Measurements from ENCODE around the gene ENAH.

ENAH gene

DNA sequence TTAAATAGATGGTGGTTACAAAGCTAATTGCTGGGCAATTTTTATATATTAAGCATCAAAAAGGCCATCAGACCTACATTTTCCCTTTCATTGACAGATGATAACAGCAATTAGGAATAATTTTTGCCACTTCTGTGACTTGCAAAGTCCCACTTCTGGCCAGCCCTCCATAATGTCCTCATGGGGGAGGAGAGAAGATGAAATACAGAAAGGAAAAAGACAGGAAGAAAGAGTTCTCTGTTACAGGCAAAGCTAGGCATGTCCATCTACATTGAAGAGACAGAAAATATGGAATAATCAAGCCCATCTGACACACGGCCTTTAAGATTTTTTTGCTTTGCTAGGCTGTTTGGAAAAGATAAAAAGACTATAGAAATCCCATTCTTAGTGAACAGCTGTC lies 108.0 kb downstream of the ENAH start:
- Histone ChIP-seq H2AFZ (ENCODE audit: low read depth, low read length, severe bottlenecking) (no peak overlapping the region), H3K9me2 (replicated peaks; ENCODE audit: insufficient read depth, low read length) (no peaks in the 10 kb centered on the region), H3K27me3 (ENCODE audit: low read length) (no peaks in the 10 kb centered on the region), H3K27ac (ENCODE audit: low read depth, low read length) (no peak overlapping the region), H4K20me1 (ENCODE audit: low read depth, low read length) (no peaks in the 10 kb centered on the region), H3K36me3 (ENCODE audit: low read length) (no peaks in the 10 kb centered on the region), H3K79me2 (ENCODE audit: insufficient read depth, low read length) (no peaks in the 10 kb centered on the region), H3F3A (ENCODE audit: insufficient read depth) (no peaks in the 10 kb centered on the region), H3K9me3 (ENCODE audit: insufficient read depth, low read length) (no peaks in the 10 kb centered on the region), H3K4me3 (ENCODE audit: insufficient read depth, low read length, poor library complexity, severe bottlenecking) (no peak overlapping the region), H3K9ac (ENCODE audit: low read length) (no peak overlapping the region), H3K4me2 (ENCODE audit: low read depth, low read length, poor library complexity, severe bottlenecking) (no peak overlapping the region)
- no peak for TF ChIP-seq EZH2phosphoT487 (conservative IDR thresholded peaks at IDR 0.05; ENCODE audit: low read length)
- TF ChIP-seq, protein P1, sequence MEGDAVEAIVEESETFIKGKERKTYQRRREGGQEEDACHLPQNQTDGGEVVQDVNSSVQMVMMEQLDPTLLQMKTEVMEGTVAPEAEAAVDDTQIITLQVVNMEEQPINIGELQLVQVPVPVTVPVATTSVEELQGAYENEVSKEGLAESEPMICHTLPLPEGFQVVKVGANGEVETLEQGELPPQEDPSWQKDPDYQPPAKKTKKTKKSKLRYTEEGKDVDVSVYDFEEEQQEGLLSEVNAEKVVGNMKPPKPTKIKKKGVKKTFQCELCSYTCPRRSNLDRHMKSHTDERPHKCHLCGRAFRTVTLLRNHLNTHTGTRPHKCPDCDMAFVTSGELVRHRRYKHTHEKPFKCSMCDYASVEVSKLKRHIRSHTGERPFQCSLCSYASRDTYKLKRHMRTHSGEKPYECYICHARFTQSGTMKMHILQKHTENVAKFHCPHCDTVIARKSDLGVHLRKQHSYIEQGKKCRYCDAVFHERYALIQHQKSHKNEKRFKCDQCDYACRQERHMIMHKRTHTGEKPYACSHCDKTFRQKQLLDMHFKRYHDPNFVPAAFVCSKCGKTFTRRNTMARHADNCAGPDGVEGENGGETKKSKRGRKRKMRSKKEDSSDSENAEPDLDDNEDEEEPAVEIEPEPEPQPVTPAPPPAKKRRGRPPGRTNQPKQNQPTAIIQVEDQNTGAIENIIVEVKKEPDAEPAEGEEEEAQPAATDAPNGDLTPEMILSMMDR (IDR thresholded peaks at IDR 0.05; ENCODE audit: insufficient read depth, low read length, poor library complexity, severe bottlenecking), result no peak

DNA sequence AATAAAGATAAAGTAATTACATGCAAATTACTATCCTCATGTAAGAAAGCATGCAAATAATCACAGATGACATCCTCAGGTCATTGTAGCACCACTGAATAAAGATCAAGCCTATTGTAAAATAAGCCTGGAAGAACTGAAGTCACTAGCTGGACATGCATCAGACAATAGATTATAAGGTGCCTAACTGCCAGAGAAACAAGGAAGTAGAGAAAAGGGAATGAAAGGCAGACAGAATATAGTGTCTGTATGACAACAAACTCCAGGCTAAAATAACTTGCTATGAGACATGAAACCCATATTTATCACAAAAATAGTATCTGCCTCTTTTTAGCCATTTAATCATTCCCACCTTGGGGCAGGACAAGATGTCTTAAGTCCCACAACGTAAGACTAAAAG lies 108.7 kb downstream of the ENAH start:
- Histone ChIP-seq H3K79me2 (ENCODE audit: insufficient read depth, low read length) (no peaks in the 10 kb centered on the region), H3K36me3 (ENCODE audit: low read length) (no peaks in the 10 kb centered on the region), H3K4me3 (ENCODE audit: insufficient read depth, low read length, poor library complexity, severe bottlenecking) (no peak overlapping the region), H4K20me1 (ENCODE audit: low read depth, low read length) (no peaks in the 10 kb centered on the region), H3K9me2 (replicated peaks; ENCODE audit: insufficient read depth, low read length) (no peaks in the 10 kb centered on the region), H3K4me2 (ENCODE audit: low read depth, low read length, poor library complexity, severe bottlenecking) (no peak overlapping the region), H2AFZ (ENCODE audit: low read depth, low read length, severe bottlenecking) (no peak overlapping the region), H3K9ac (ENCODE audit: low read length) (no peak overlapping the region), H3K27me3 (ENCODE audit: low read length) (no peaks in the 10 kb centered on the region), H3K27ac (ENCODE audit: low read depth, low read length) (no peak overlapping the region), H3F3A (ENCODE audit: insufficient read depth) (no peaks in the 10 kb centered on the region), H3K9me3 (ENCODE audit: insufficient read depth, low read length) (no peaks in the 10 kb centered on the region)
- no peak for TF ChIP-seq EZH2phosphoT487 (conservative IDR thresholded peaks at IDR 0.05; ENCODE audit: low read length)
- TF ChIP-seq, protein P1 (IDR thresholded peaks at IDR 0.05; ENCODE audit: insufficient read depth, low read length, poor library complexity, severe bottlenecking), result no peak

DNA sequence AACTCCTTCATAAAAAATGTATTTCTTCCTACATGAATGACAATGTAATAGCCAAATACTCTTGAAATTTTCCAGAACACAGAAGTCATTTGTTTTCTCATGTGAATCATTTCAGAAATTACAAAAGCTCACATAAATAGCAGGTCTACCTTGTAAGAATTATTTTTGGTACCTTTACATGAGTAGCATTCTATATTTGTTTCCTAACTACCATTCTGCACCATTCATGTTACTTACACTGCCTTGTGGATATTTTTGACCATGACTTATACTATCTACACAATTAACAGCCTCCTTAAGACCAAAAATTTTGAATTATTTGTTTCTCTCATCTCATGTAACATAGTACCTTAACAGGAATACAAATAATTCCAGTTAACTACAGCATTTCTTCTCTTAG lies 109.6 kb downstream of the ENAH start:
- H3K4me3 ChIP-seq (ENCODE audit: insufficient read depth, low read length, poor library complexity, severe bottlenecking), result no peak overlapping the region
- no peaks in the 10 kb centered on the region for H3K79me2 ChIP-seq (ENCODE audit: insufficient read depth, low read length)
- no peak overlapping the region for H3K27ac ChIP-seq (ENCODE audit: low read depth, low read length)
- no peaks in the 10 kb centered on the region for H3K9me2 ChIP-seq (replicated peaks; ENCODE audit: insufficient read depth, low read length)
- no peak overlapping the region for H3K4me2 ChIP-seq (ENCODE audit: low read depth, low read length, poor library complexity, severe bottlenecking)
- H3K27me3 ChIP-seq (ENCODE audit: low read length), result no peaks in the 10 kb centered on the region
- H3K9me3 ChIP-seq (ENCODE audit: insufficient read depth, low read length), result no peaks in the 10 kb centered on the region
- no peak for TF ChIP-seq EZH2phosphoT487 (conservative IDR thresholded peaks at IDR 0.05; ENCODE audit: low read length)
- TF ChIP-seq, protein P1 (IDR thresholded peaks at IDR 0.05; ENCODE audit: insufficient read depth, low read length, poor library complexity, severe bottlenecking), result no peak
- no peaks in the 10 kb centered on the region for H3F3A ChIP-seq (ENCODE audit: insufficient read depth)
- no peaks in the 10 kb centered on the region for H4K20me1 ChIP-seq (ENCODE audit: low read depth, low read length)
- no peak overlapping the region for H3K9ac ChIP-seq (ENCODE audit: low read length)
- H3K36me3 ChIP-seq (ENCODE audit: low read length), result no peaks in the 10 kb centered on the region
- H2AFZ ChIP-seq (ENCODE audit: low read depth, low read length, severe bottlenecking), result no peak overlapping the region
